Heart left ventricle (tissue), 13 donors: ENCODE measurements around the gene CABP4.

Experiments
- CTCF ChIP-seq, 12 donors: fragments of 200-600 bp; sonication (generic) in 4 of 12; IDR thresholded peaks; one replicate each; pipeline versions ENCODE4 v1.5.0 to v1.8.0; 2018 to 2022; ENCODE audit warnings: antibody characterized with exemption in 12 of 12, mild to moderate bottlenecking in 5 of 12
- POLR2A ChIP-seq, 2 donors: fragments of 450-650 bp; IDR thresholded peaks; one replicate each; pipeline ENCODE4 v1.6.1; 2017; ENCODE audit warnings: antibody characterized with exemption in 2 of 2, mild to moderate bottlenecking in 2 of 2, moderate library complexity in 2 of 2
- donor health status: ischemic (EF 13 %, LVEDD 7.1; RV severe dilation, severe dysfunction).
- donor health status: DM: no; HTN: yes; CAD: no.
- donor health status: DM: no; HTN: no; CAD: no.
- donor health status: ischemic (EF 25% LVEDD 6.9; RV normal size, moderate dysfunction).
- donor health status: ischemic (EF 25% LVEDD 5.7; RV mildly dilated, moderate dysfunction).
- donor health status: ischemic (EF 35%, LVEDD 5.7; RV mildly dilated, moderate dysfunction).
- donor health status: nonischemic (EF 11% LVEDD 7.7; RV severe dilation, severe dysfunction).
- donor health status: DM: yes; HTN: yes; CAD: no.
- donor health status: PGD.
- donor health status: ischemic (EF 29% LVEDD 5.4; RV normal size, mild dysfunction).
- donor health status: nonischemic (EF 23%, LVEDD 6.1; RV moderate dilation, normal function).

- no peak for TF ChIP-seq CTCF (IDR thresholded peaks at IDR 0.05)
- TF ChIP-seq POLR2A (IDR thresholded peaks at IDR 0.05): no peak
These were observed 14.7 kb upstream of the CABP4 start for GRCh38 chr11:67440229-67441097.
